NAMALWA (cell line): Measurements from ENCODE around the gene WWC2.

Experiments
- DNase-seq: peaks from one replicate; pipeline ENCODE4 v3.0.0-alpha.2; 2015; ENCODE audit warnings: low spot score

WWC2 gene

DNA sequence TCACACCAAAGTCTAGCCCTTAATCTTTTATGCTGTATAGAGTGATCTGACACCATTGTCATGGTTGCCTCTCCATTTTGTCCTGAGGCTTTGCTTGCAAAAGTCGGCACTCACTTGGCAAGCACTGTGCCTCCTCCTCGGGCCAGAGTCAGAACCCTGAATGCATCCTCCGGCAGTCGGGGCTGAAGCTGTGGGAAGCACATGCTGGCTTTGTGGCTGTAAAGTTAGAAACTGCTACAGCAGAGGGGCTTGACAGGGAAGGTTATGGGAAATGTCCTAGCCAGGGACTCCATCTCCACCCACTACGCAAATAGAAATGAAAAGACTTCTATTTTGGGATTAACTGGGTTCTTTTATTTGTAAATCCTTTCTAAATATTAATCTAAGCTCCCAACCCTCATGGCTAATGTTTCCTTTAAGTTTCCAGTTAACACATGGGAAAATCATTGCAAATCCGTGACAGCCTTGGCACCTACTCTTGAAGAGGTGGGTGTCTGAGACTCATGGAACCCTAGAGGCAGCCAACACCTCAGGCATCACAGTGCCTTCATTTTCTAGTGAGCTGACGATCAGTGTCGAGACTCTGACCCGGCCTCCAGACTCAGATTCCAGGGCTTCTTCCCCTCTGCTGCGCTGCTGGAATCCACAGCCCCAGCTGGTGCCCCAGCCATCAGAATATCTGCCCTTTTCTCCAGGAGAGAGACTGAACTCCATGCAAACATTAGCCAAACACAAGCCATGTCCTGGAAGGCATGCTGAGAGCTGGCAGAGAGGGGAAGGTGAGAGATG lies 231.1 kb downstream of the WWC2 start:
- no peak for DNase-seq

DNA sequence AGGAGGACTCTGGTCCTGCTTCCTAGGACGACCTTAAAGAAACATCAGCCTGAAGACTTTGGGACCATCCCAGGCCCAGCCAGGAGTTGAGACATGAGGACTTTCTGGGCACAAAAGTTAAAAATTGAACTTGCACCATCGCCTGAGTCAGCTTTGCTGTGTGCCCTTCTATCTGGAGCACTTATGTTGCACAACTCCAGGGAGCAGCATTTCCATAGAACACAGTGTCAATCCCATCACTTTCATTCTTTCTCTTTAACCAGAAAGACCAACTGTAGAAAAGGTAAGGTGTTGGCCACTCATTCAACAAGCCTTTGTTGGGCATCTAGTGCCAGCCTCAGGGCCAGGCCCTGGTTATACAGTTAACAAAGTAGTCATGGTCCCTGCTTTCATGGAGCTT lies 231.8 kb downstream of the WWC2 start:
- DNase-seq: no peak

- no peak for DNase-seq
Observed at GRCh38 chr4:183332447-183332846, 233.4 kb downstream of the WWC2 start.

- DNase-seq: no peak
Observed at GRCh38 chr4:183333202-183333601, 234.1 kb downstream of the WWC2 start.

GRCh38 chr4:183333983-183334382 lies 234.9 kb downstream of the WWC2 start:
- no peak for DNase-seq

DNA sequence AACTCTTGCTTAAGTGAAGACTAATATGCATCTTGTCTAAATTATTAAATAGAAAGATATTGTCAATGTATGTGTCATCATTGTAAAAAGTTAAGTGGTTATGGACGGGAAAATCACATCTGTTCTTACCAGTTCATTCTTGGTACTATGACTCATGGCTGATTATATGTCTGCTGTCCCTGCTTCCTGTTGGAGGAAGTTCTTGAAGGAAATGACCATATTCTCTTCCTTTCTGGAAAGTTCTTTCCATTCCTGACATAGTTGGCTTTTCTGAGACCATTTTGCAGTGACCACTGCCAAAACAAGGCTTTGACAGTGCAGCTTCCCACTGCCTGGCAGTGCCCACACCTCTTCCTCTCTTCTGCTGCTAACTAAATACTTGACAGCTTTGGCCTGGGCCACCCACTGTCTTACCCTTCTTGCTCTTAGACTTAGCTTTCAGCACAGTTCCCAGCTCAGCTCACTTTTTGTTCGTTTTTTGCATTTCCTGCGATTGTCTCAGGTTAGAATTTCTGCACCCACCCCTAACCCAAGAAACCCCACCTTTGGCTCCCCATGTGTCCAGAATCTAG lies 236.4 kb downstream of the WWC2 start:
- DNase-seq: no peak

DNA sequence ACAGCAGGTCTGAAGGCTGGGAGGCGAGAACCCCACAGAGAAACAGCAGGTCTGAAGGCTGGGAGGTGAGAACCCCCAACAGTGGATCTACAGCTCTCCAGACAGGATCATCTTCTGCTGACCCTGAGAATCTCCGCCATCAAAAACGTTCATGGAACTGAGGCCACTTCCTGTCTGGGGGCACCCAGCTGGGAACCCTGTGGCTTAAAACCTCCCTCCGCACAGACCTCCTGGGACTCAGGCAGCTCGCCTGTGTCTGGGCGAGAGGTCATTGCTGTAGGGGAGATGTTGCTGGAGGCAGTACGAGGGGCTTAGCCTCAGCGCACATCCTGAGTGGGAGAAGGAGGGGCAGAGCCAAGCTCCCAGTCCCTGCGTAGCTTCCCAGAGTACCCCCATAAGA lies 238.3 kb downstream of the WWC2 start:
- no peak for DNase-seq

DNA sequence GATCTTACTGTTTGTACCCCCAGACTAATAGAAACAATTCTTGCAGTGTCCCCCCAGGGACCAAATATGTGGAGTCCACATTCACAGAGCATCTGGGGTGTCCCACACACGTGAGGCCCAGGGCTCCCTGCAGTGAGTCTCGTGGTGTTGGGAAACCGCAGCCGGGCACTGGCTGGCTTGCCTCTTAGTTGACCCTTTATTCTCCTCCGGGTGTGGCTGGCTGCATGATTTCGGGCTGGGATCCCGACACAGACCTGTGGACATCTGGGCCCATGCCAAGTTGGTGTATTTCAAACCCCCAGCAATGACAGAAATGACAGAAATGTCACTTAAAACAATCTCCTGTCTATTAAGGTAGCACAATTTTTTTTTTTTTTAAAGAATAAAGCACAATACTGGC lies 238.8 kb downstream of the WWC2 start:
- DNase-seq: no peak

GRCh38 chr4:183342541-183343533 lies 243.8 kb downstream of the WWC2 start:
- peak; percentile 19 for DNase-seq

- DNase-seq: no peak
Observed at GRCh38 chr4:183343730-183344129, 244.7 kb downstream of the WWC2 start.

GRCh38 chr4:183344523-183345255 lies 245.6 kb downstream of the WWC2 start:
- no peak for DNase-seq

- no peak for DNase-seq
Observed at GRCh38 chr4:183345261-183345660, 246.2 kb downstream of the WWC2 start.

DNA sequence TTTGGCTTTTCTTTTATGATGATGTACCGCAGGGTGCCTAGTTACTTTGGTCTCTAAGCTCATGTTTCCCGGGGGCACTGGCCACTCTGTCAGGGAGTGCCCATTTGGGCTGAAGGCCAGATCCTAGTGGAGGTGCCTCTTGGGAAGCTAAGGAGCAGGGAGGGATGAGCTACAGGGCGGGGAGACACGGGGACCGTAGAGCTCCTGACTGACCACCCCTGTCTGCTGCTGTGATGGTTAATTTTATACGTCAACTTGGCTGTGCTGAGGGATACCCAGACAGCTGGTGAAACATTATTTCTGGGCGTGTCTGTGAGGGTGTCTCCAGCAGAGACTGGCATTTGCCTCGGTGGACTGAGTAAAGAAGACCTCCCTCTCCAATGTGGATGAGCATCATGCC lies 248.1 kb downstream of the WWC2 start:
- no peak for DNase-seq

DNA sequence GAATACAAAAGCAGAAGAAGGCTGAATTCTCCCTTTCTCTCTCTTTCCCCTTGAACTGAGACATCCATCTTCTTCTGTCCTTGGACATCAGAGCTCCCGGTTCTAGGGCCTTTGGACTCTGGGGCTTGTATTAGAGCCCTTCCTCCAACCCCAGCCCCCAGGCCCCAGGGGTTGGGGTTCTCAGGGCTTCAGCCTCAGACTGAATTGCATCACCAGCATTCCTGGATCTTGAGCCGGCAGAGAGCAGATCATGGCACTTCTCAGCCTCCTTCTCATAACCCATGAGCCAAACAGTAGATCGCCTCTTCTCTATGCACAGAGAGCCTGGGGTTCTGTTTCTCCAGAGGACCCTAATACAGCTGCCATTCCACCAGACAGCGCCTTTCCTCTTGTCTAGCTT lies 248.5 kb downstream of the WWC2 start:
- DNase-seq: no peak

DNA sequence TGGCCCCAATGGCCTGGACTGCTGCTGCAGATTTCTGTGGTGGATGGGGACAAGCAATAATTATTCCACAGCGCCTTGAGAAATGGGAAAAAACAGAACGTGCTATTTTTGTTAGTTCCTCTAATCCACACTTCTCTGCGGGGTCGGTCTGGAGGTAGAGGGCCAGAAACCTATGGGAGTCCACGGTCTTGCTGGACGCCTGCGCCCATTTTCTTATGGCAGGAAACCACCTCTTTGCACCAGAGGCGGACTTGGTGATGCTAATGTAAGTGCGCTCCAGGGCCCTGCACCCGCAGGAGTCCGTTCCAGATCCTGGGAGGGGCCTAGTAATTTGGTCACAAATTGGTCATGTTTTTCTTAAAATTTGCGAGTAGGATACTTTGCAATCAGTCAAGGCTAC lies 249.1 kb downstream of the WWC2 start:
- DNase-seq: no peak

GRCh38 chr4:183348706-183349659 lies 249.9 kb downstream of the WWC2 start:
- no peak for DNase-seq

DNA sequence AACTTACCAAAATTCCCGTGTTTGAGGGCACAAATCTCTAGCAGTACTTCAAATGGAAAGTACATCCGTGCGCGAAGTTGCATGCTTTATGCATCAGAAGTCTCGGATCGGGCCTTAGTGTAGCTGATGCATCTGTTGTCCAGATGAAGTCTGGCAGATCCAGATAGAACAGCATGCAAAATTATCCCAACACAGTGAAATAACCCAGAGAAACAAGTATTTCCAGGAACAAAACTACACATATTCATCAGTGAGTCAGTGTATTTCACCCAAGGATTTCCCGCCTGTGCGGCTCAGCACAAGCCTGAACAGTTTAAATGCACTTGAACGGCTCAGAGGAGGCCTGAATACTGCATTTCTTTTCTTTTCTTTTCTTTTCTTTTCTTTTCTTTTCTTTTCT lies 250.6 kb downstream of the WWC2 start:
- no peak for DNase-seq

DNA sequence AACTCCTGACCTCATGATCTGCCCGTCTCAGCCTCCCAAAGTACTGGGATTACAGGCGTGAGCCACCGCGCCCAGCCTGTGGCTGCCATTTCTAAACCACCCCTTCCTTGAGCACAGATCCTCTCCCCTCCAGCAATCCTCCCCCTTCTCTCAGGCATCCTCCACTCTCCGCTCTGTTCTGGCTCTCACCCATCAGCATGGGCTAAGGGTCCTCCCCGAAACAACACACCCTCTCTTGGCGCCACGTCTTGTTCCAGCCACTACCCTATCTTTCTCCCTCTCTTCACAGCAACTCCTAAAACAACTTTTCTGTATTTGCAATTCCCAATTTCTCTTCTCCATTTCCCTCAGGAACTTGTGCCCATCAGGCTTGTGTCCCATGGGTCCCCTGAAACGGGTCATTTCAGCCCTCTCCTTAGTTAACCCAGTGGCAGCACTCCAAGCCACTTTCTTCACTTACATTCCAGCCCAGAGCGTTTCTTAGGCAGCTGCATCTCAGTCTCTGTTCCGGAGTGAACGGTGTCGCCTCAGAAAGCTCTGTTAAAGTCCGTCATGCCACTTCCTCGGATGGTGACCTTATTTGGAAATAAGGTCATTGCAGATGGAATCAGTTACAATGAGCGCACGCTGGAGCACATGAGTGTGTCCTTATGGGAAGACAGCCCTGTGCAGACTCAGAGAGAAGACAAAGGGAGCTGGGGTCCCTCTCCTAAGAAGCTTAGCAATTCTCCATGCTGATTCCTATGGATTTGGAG lies 251.4 kb downstream of the WWC2 start:
- no peak for DNase-seq

GRCh38 chr4:183352546-183352945 lies 253.5 kb downstream of the WWC2 start:
- no peak for DNase-seq

- no peak for DNase-seq
Observed at GRCh38 chr4:183353557-183353956, 254.5 kb downstream of the WWC2 start.
